A549 (cell line): ENCODE data around the gene KIF2A. TPM values are rescaled to one million over a fixed set of nuclear protein-coding genes. Genes with fewer than 3 reads are reported as not detected.

Experiments
- ATAC-seq, 2 experiments: fragments of 200-7000 bp in 1 of 2; fragments of >200 bp in 1 of 2; cut with Nextera tagmentation in 1 of 2; cut with Tn5 transposase in 1 of 2; 3 replicates each; pipeline versions ENCODE4 v1.8.0 to v1.9.1; 2018 to 2020; ENCODE audit warnings: mild to moderate bottlenecking in 1 of 2, moderate library complexity in 1 of 2
- CTCF ChIA-PET: fragments of 300-600 bp; sonication (Branson Sonifier 250); formaldehyde crosslinking; extraction: SDS; loops from one replicate; lab custom pipeline; 2021; ENCODE audit warnings: antibody characterized with exemption, inconsistent platforms; lab: Yijun Ruan, JAX
- POLR2A ChIA-PET: fragments of 350-600 bp; formaldehyde crosslinking; extraction: SDS; loops from one replicate; lab custom pipeline; 2021; ENCODE audit warnings: antibody characterized with exemption, inconsistent platforms; lab: Yijun Ruan, JAX
- DNase-seq, 2 experiments: peaks; one replicate each; pipeline versions ENCODE4 v3.0.0 to v3.0.0-alpha.2; 2011 to 2016; ENCODE audit warnings: low read depth in 1 of 2, low spot score in 1 of 2
- FAIRE-seq: peaks from 2 replicates; lab custom pipeline; 2011; peaks lifted over from hg19 to GRCh38; lab: Jason Lieb, UNC
- H3K27ac ChIP-seq, 2 experiments: fragments of >200 bp; sonication (Bioruptor Twin); formaldehyde crosslinking; 3 replicates each; pipeline ENCODE4 v1.5.1; 2016 to 2017
- H3K4me1 ChIP-seq: fragments of >200 bp; sonication (Bioruptor Twin); formaldehyde crosslinking; 3 replicates; pipeline ENCODE4 v1.6.1; 2016
- H3K4me2 ChIP-seq: fragments of >200 bp; sonication (Bioruptor Twin); formaldehyde crosslinking; 3 replicates; pipeline ENCODE4 v1.6.1; 2016
- H3K4me3 ChIP-seq: fragments of >200 bp; sonication (Bioruptor Twin); formaldehyde crosslinking; 3 replicates; pipeline ENCODE4 v1.5.1; 2016
- H3K9me3 ChIP-seq: fragments of >200 bp; sonication (Bioruptor Twin); formaldehyde crosslinking; 3 replicates; pipeline ENCODE4 v1.6.1; 2016
- ATOH8 ChIP-seq: fragments of 250-450 bp; sonication (Bioruptor Pico); IDR thresholded peaks from 2 replicates; pipeline ENCODE4 v1.5.0; 2020; ENCODE audit warnings: low read depth, mild to moderate bottlenecking, moderate library complexity
- BCL3 ChIP-seq: fragments of >200 bp; sonication (Bioruptor Twin); formaldehyde crosslinking; IDR thresholded peaks from 3 replicates; pipeline ENCODE4 v1.6.1; 2016
- CEBPB ChIP-seq, 2 experiments: fragments of >200 bp in 1 of 2; sonication (Bioruptor Twin) in 1 of 2; formaldehyde crosslinking in 1 of 2; IDR thresholded peaks; 2 replicates each; pipeline ENCODE4 v1.6.1; 2012 to 2016
- CHD4 ChIP-seq: fragments of 200-600 bp; sonication (generic); IDR thresholded peaks from 2 replicates; pipeline ENCODE4 v1.6.1; 2016; ENCODE audit warnings: antibody characterized with exemption, mild to moderate bottlenecking, borderline replicate concordance
- ELK1 ChIP-seq: fragments of 150-350 bp; IDR thresholded peaks from 2 replicates; pipeline ENCODE4 v1.6.1; 2014; ENCODE audit warnings: low read depth, mild to moderate bottlenecking, low read length
- EP300 ChIP-seq, 2 experiments: fragments of >200 bp; sonication (Bioruptor Twin); formaldehyde crosslinking; IDR thresholded peaks; 2 replicates in 1 of 2; 3 replicates in 1 of 2; pipeline ENCODE4 v1.6.1; 2016 to 2017
- ESRRA ChIP-seq: fragments of 150-350 bp; IDR thresholded peaks from 2 replicates; pipeline ENCODE4 v1.6.1; 2014; ENCODE audit warnings: mild to moderate bottlenecking, low read length, borderline replicate concordance
- HDAC2 ChIP-seq: fragments of 200-600 bp; sonication (generic); IDR thresholded peaks from 2 replicates; pipeline ENCODE4 v1.6.1; 2016
- HMGXB4 ChIP-seq: fragments of 250-450 bp; sonication (Bioruptor Pico); IDR thresholded peaks from 2 replicates; pipeline ENCODE4 v1.5.0; 2021; ENCODE audit warnings: mild to moderate bottlenecking, moderate library complexity, borderline replicate concordance
- HOXB13 ChIP-seq: fragments of 250-450 bp; sonication (Bioruptor Pico); IDR thresholded peaks from 2 replicates; pipeline ENCODE4 v1.5.0; 2020; ENCODE audit warnings: low read depth, mild to moderate bottlenecking, moderate library complexity
- JUN ChIP-seq, 2 experiments: fragments of >200 bp; sonication (Bioruptor Twin); formaldehyde crosslinking; IDR thresholded peaks; 2 replicates in 1 of 2; 3 replicates in 1 of 2; pipeline ENCODE4 v1.6.1; 2016 to 2017
- KDM5A ChIP-seq: fragments of 200-600 bp; sonication (generic); IDR thresholded peaks from 2 replicates; pipeline ENCODE4 v1.6.1; 2016; ENCODE audit warnings: antibody characterized with exemption, mild to moderate bottlenecking
- POLR2A ChIP-seq: IDR thresholded peaks from 2 replicates; pipeline ENCODE4 v1.6.1; 2012; ENCODE audit warnings: mild to moderate bottlenecking, low read length
- POLR2AphosphoS2 ChIP-seq: conservative IDR thresholded peaks from 2 replicates; pipeline ENCODE4 v1.6.1; 2012; ENCODE audit warnings: low read length, improper control_type of control experiment, inconsistent platforms
- RCOR1 ChIP-seq: fragments of 150-350 bp; IDR thresholded peaks from 2 replicates; pipeline ENCODE4 v1.6.1; 2014; ENCODE audit warnings: antibody characterized with exemption, low read length, low read depth
- RNF2 ChIP-seq: fragments of 200-600 bp; sonication (generic); IDR thresholded peaks from 2 replicates; pipeline ENCODE4 v1.6.1; 2016; ENCODE audit warnings: low read depth, mild to moderate bottlenecking, antibody characterized with exemption, moderate library complexity, borderline replicate concordance
- SREBF2 ChIP-seq: fragments of 450-650 bp; IDR thresholded peaks from 2 replicates; pipeline ENCODE4 v1.6.1; 2014; ENCODE audit warnings: mild to moderate bottlenecking, moderate library complexity
- ZC3H11A ChIP-seq: fragments of 450-650 bp; IDR thresholded peaks from 2 replicates; pipeline ENCODE4 v1.6.1; 2014; ENCODE audit warnings: antibody characterized with exemption, mild to moderate bottlenecking
- ZSCAN20 ChIP-seq: fragments of 250-450 bp; sonication (Bioruptor Pico); IDR thresholded peaks from 2 replicates; pipeline ENCODE4 v1.8.0; 2022; ENCODE audit warnings: mild to moderate bottlenecking, moderate library complexity
- WGBS: methylation state at CpG from one replicate; pipeline ENCODE4 v1.1.6; 2017; ENCODE audit errors: missing lambda C conversion rate; 5-methylcytosine and 5-hydroxymethylcytosine counted together
- polyA plus RNA-seq, 4 experiments: library from polyadenylated mRNA; depleted of rRNA in 3 of 4; stranded (reverse); fragments of >200 nt; fragmentation: RNase III in 1 of 4; extraction: RNeasy Plus Mini Kit Qiagen cat#74134 plus additional on column Dnase treatment in 1 of 4; gene quantifications; 2 replicates in 3 of 4; 3 replicates in 1 of 4; pipeline ENCODE4 v1.2.3, GENCODE V29; 2011 to 2017
- TF ChIP-seq, protein P1 (sequence below): IDR thresholded peaks from 2 replicates; pipeline ENCODE4 v1.6.1; 2012
- TF ChIP-seq, protein P2 (sequence below): fragments of >200 bp; sonication (Bioruptor Twin); formaldehyde crosslinking; IDR thresholded peaks from 2 replicates; pipeline ENCODE4 v1.6.1; 2016
- TF ChIP-seq, protein P3 (sequence below): fragments of 200-600 bp; sonication (generic); IDR thresholded peaks from 2 replicates; pipeline ENCODE4 v1.6.1; 2016; ENCODE audit warnings: antibody characterized with exemption, mild to moderate bottlenecking, moderate library complexity

The KIF2A gene
- polyA plus RNA-seq, 2 of the 4 experiments (the other 2 are of a cell fraction): 44.5 to 68.9 TPM

DNA sequence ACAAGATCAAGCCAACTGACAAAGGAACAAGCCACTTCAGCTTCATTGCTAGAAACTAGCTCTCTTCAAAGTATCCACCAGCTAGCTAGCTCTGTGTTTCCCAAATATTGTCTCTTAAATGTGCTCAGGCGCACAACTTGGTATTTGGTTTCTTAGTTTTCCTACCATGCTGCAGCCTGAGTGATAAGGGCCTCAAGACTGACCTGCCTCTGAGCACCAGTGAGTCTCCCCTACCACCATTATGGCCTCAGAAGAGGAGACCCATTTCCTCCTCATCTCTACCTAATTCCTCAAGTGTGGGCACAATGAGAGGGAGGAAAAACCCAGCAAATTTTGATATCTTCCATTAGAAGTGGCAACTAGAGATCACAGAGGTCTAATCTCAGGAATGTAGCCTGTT, 34.6 kb upstream of the KIF2A start:
- Histone ChIP-seq H3K4me2 (no peak overlapping the region), H3K9me3 (no peaks in the 10 kb centered on the region), H3K27ac (no peak overlapping the region), H3K4me3 (no peak overlapping the region), H3K4me1 (peaks cover 14% of the 10 kb centered on the region)
- FAIRE-seq (no peak), DNase-seq (no peak), ATAC-seq (no peak; a peak in 1 of 6 replicates)
- ChIA-PET POLR2A (no interaction called here), CTCF (interaction anchor here (1.8 kb wide), 1 partner anchor 10 kb away, joined by 5 read pairs; no protein-coding TSS in a partner anchor)
- no peak for TF ChIP-seq BCL3
- TF ChIP-seq, protein P1, sequence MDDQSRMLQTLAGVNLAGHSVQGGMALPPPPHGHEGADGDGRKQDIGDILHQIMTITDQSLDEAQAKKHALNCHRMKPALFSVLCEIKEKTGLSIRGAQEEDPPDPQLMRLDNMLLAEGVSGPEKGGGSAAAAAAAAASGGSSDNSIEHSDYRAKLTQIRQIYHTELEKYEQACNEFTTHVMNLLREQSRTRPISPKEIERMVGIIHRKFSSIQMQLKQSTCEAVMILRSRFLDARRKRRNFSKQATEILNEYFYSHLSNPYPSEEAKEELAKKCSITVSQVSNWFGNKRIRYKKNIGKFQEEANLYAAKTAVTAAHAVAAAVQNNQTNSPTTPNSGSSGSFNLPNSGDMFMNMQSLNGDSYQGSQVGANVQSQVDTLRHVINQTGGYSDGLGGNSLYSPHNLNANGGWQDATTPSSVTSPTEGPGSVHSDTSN: no peak
- no peak for TF ChIP-seq CEBPB (IDR thresholded peaks at IDR 0.05)
- no peak for TF ChIP-seq HMGXB4 (CRISPR knock-in tag)
- TF ChIP-seq RNF2: no peak
- TF ChIP-seq ESRRA: no peak
- no peak for TF ChIP-seq EP300 (IDR thresholded peaks at IDR 0.05)
- TF ChIP-seq HOXB13 (CRISPR knock-in tag): no peak
- TF ChIP-seq CHD4: no peak
- TF ChIP-seq ZSCAN20 (CRISPR knock-in tag): no peak
- TF ChIP-seq HDAC2: no peak
- no peak for TF ChIP-seq ZC3H11A
- TF ChIP-seq RCOR1: no peak
- TF ChIP-seq ELK1: no peak
- no peak for TF ChIP-seq ATOH8 (CRISPR knock-in tag)
- TF ChIP-seq SREBF2: no peak
- WGBS: 79% methylated on average over 1 of the region's 1 CpG

- no peak for TF ChIP-seq JUN (IDR thresholded peaks at IDR 0.05)
- no peak for TF ChIP-seq POLR2AphosphoS2
- TF ChIP-seq, protein P2, sequence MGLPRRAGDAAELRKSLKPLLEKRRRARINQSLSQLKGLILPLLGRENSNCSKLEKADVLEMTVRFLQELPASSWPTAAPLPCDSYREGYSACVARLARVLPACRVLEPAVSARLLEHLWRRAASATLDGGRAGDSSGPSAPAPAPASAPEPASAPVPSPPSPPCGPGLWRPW: no peak
- no peak for TF ChIP-seq POLR2A
- no peak for TF ChIP-seq CHD4
- TF ChIP-seq, protein P3, sequence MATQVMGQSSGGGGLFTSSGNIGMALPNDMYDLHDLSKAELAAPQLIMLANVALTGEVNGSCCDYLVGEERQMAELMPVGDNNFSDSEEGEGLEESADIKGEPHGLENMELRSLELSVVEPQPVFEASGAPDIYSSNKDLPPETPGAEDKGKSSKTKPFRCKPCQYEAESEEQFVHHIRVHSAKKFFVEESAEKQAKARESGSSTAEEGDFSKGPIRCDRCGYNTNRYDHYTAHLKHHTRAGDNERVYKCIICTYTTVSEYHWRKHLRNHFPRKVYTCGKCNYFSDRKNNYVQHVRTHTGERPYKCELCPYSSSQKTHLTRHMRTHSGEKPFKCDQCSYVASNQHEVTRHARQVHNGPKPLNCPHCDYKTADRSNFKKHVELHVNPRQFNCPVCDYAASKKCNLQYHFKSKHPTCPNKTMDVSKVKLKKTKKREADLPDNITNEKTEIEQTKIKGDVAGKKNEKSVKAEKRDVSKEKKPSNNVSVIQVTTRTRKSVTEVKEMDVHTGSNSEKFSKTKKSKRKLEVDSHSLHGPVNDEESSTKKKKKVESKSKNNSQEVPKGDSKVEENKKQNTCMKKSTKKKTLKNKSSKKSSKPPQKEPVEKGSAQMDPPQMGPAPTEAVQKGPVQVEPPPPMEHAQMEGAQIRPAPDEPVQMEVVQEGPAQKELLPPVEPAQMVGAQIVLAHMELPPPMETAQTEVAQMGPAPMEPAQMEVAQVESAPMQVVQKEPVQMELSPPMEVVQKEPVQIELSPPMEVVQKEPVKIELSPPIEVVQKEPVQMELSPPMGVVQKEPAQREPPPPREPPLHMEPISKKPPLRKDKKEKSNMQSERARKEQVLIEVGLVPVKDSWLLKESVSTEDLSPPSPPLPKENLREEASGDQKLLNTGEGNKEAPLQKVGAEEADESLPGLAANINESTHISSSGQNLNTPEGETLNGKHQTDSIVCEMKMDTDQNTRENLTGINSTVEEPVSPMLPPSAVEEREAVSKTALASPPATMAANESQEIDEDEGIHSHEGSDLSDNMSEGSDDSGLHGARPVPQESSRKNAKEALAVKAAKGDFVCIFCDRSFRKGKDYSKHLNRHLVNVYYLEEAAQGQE: no peak
- TF ChIP-seq ZSCAN20 (CRISPR knock-in tag): no peak
- TF ChIP-seq KDM5A: no peak
These were observed 34.1 kb upstream of the KIF2A start for GRCh38 chr5:62271870-62272269.

More at GRCh38 chr5:62271870-62272269, 34.1 kb upstream of the KIF2A start:
- H3K4me3 ChIP-seq: no peak overlapping the region
- CTCF ChIA-PET: interaction anchor here (1.8 kb wide), 1 partner anchor 9 kb away, joined by 5 read pairs; no protein-coding TSS in a partner anchor
- no peak overlapping the region for H3K4me2 ChIP-seq
- no peak for FAIRE-seq
- peaks cover 18% of the 10 kb centered on the region for H3K4me1 ChIP-seq
- POLR2A ChIA-PET: no interaction called here
- DNase-seq: no peak
- H3K27ac ChIP-seq: no peak overlapping the region
- WGBS: 48% methylated on average over 3 of the region's 3 CpGs
- no peaks in the 10 kb centered on the region for H3K9me3 ChIP-seq
- peak; percentile 55 to 66; a peak in 3 of 6 replicates for ATAC-seq
